NT2/D1 (cell line): ENCODE measurements around the gene SLC41A3.

Source experiments
- YY1 ChIP-seq: IDR thresholded peaks from 2 replicates; pipeline ENCODE4 v1.6.1; 2011; ENCODE audit not compliant: insufficient read length, insufficient read depth
- ZNF274 ChIP-seq: IDR thresholded peaks from 2 replicates; pipeline ENCODE4 v1.6.1; 2011; ENCODE audit warnings: mild to moderate bottlenecking, low read depth, low read length

DNA sequence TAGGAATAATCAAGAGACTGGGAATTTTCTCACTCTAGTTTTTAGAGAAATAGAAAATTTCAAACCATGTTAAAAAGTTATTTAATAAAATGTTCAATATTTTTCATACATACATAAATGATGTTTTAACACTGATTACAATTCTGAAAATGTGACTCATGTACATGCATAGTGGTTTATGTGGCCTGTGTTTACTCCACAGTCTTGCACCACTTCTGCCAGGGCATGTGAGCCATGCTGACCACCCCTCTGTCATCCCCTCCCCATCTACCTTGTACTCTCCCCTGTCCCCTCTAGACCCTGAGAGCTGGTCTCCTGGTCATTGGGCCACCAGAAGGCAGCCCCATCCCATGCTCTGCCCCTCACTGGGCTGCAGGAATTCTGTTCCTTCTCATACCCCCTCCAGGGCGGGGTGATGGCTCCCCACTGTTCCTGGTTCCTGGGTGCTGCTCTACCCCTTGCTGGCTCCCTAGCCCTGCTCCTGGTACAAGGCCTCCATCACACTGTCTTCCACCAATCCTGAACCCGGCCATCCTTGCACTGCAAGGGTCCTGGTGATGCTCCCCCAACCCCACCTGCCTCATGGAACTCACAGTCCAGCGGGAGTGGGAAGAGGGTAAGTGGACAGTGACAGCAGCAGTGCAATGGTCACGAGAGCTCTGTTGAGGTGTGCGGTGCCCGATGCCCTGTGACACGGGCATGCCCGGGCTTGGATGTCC, 24.2 kb upstream of the SLC41A3 start:
- TF ChIP-seq YY1 (no peak), ZNF274 (no peak)
